ENCODE data around the gene VWA8.

VWA8 gene

GRCh38 chr13:41802684-41803444 lies 158.0 kb downstream of the VWA8 start:
- DNase-seq (ENCODE audit: low read depth, low spot score) = no peak

- DNase-seq (ENCODE audit: low read depth, low spot score) = no peak
These were observed 158.7 kb downstream of the VWA8 start for GRCh38 chr13:41802043-41802683.

DNA sequence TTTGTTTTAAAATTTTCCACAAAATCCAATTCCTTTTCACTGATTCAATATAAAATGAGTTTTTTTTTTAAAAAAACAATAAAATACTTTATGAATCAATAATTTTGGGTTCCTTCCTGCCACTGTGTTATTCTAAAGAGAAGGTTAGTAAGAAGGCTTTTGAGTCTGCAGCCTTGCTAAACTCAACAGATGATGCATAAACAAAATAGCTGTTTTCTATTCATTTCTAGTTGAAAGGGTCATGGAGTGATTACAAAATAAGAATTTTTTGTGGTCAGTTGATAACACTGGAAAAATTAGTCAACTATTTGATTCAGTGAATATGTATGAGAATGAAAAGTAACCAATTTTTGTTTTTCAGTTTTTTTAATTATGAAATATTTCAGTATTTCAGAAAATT lies 169.9 kb downstream of the VWA8 start:
- DNase-seq (ENCODE audit: low read depth, low spot score) = no peak

GRCh38 chr13:41788552-41788951 lies 172.4 kb downstream of the VWA8 start:
- DNase-seq (ENCODE audit: low read depth, low spot score) = no peak

GRCh38 chr13:41785402-41786172 lies 175.3 kb downstream of the VWA8 start:
- no peak for DNase-seq (ENCODE audit: low read depth, low spot score)

DNA sequence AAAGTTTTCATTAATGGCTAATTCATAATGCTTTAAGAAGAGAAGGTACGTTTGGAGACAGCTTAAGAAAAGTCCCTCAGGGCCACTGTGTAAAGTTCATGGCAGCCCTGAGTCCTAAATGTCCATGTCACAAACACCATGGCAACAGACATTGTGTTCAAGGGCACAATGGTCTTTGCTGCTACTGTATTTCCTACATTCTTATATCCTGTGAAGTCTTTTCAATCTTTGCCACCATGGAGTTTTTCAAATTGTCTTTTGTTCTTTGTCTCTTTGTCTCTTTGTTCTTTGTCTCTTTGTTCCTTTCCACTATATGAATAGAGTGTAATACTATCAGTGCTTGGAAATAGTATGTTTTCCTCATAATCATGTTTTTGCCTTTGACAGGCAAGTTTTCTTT lies 178.8 kb downstream of the VWA8 start:
- no peak for DNase-seq (ENCODE audit: low read depth, low spot score)

DNA sequence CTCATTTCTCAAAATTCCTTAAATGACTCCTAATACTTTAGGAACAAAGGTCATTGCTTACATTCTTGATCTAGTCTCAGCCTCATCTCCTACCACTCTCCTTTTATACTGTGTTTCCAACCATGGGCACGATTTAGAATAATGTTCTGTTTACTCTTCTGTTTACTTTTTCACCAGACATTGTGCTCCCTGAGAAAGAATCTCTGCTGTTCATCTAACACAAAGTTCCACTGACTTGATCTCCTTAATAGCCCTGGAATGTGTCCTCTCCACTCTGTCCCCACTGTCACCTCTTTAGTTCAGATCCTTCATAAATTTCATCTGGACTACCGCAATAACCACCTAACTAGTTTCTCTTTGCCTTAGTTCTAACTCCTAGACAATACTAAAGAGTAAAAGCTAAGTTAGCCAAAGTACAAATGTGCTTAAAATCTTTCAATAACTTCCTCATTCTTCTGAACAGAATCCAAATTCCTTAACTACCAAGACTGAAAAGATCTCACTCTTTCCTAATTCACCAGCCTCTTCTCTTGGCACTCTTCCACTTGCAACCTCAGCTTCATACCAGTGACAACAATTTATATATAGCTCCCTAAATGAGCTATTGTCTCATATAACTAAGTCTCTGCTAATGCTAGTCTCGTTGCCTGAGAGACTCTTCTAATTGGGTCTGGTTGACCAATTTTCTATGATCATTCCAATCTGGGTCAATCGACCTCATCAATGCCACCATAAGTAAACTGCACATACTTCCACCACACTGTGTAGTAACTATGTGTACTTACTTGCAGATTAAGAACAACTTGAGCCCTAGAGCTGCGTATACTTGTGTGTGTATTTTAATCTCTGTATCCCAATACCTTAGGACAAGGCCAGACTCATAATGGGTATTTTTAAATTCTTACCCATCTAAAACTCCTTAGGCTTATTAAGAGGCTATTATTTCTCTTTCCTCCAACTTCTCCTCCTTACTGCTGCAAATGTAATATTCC lies 179.9 kb downstream of the VWA8 start:
- DNase-seq (ENCODE audit: low read depth, low spot score) = no peak

- DNase-seq (ENCODE audit: low read depth, low spot score) = no peak
These were observed 185.7 kb downstream of the VWA8 start for GRCh38 chr13:41775251-41775650.

DNA sequence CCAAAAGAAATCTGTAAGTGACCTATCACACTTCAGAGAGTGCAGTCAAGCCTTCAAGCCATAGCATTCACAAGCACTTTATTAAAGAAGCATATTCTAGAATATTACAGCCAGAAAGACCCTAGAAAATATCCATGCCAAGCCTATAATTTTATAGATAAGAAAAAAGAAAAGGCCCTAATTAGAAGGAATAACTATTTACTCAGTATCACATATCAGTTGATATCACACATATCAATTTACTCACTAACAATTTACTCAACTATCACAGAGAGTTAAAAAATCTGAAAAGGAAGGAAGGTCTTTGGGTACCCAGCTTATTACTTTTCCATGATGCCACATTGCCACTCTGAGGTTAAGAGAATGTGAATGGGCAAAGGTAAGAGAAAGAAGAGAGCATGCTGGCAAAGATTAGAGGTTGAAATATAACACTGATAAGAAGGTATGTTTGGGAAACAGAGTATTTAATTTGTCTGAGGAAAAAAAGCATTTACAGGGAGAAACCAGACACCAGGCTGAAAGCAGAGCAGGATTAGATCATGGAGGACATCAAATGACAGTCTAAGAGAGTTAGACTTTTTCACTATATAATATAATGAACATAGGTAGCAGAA lies 186.2 kb downstream of the VWA8 start:
- no peak for DNase-seq (ENCODE audit: low read depth, low spot score)

GRCh38 chr13:41767801-41768200 lies 193.1 kb downstream of the VWA8 start:
- no peak for DNase-seq (ENCODE audit: low read depth, low spot score)

GRCh38 chr13:41766439-41766838 lies 194.5 kb downstream of the VWA8 start:
- no peak for DNase-seq (ENCODE audit: low read depth, low spot score)

DNA sequence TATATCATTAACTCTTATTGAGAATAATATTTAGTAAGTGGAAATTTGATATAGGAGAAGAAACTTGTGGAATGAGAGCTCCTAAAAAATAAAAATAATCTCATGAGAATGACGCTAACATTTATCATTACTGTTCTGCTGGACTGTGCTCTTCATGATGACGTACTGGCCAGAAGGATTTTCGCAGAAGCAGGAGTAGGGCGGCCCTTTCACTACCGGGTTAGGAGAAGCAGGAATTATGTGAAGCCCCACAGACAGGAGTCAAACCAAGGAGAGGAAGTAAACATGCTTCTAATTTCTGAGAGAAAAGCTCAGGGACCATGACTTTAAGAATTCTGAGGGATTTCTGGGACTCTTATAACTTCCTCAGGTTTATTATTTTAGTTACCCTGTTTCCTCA lies 195.1 kb downstream of the VWA8 start:
- no peak for DNase-seq (ENCODE audit: low read depth, low spot score)

DNA sequence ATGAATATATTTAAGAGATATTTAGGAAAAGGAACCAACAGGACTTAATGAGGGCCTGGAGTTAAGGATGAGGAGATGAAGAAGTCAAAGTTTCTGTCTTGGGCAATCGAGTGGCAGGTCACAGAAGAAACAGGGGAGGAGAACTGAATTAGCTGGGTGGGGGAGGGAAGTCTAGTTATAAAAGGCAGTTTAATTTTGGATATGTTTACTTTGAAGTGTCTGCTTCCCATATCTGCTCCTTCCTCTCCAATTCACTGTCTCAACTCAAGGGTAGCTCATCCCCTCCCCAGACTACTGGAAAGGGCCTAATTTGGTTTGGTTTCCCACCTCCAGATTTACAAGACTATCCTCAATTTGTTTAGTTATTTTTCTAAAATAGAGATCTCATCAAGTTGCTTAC lies 195.9 kb downstream of the VWA8 start:
- no peak for DNase-seq (ENCODE audit: low read depth, low spot score)

- no peak for DNase-seq (ENCODE audit: low read depth, low spot score)
These were observed 196.4 kb downstream of the VWA8 start for GRCh38 chr13:41764558-41764957.

DNA sequence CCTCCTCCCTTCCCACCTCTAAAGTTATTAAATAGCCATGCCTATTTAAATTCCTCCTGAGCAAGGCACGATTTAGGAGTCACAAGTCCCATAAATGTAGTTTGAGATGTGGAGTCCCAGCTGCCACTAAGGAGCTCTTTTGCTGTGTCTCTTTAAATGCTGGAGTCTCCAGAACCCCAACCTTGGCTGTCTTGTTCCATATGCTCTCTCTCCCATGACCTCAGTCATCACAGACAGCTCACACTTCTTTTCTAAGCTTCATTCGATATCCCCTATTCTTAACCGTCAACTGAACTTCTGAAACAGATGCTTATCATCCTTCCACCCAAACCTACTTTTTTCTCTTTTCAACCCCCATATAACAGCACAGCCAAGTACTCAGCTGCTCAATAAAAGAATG lies 197.1 kb downstream of the VWA8 start:
- no peak for DNase-seq (ENCODE audit: low read depth, low spot score)

DNA sequence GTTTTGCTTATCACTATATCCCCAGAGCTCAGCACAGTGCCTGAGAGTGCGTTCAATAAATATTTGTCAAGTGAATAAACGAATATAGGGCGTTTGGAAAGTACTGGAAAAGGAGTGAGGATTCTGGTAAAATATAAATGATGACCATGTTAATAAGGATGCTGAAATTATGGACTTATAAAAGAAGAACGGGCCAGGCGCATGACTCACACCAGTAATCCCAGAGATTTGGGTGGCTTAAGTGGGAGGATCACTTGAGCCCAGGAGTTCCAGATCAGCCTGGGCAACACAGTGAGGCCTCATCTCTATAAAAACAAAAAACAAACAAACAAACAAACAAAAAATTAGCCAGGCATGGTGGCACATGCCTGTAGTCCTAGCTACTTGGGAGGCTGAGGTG lies 198.1 kb downstream of the VWA8 start:
- no peak for DNase-seq (ENCODE audit: low read depth, low spot score)

DNA sequence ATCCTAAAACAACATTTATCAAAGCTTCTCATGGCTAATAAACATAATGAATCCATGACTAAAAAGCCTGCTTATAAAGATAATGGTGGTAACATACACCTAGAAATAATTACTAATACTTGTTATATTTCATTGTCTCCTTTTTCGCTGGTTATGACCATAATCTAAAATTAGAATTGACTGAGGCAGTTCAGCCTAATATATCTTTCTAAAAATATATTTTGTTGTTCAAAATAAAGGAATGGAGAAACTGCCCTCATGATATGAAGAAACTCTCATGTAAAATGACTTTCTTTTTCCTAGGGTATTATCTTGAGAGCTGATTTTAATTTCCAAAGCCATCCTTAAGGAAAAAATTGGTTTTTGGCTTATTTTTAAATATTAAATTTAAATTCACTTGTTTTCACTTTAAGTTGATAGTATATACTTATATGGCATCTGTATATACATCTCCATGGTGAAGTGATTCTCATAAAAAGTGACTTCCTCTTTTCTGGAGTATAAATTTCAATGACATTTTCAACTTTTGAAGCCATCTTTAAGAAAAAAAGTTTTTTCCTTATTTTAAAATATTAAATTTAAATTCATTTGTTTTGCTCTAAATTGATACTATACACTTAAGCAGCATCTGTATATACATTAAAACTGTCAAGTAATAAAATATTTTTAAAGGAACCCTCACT lies 204.6 kb downstream of the VWA8 start:
- no peak for DNase-seq (ENCODE audit: low read depth, low spot score)

DNA sequence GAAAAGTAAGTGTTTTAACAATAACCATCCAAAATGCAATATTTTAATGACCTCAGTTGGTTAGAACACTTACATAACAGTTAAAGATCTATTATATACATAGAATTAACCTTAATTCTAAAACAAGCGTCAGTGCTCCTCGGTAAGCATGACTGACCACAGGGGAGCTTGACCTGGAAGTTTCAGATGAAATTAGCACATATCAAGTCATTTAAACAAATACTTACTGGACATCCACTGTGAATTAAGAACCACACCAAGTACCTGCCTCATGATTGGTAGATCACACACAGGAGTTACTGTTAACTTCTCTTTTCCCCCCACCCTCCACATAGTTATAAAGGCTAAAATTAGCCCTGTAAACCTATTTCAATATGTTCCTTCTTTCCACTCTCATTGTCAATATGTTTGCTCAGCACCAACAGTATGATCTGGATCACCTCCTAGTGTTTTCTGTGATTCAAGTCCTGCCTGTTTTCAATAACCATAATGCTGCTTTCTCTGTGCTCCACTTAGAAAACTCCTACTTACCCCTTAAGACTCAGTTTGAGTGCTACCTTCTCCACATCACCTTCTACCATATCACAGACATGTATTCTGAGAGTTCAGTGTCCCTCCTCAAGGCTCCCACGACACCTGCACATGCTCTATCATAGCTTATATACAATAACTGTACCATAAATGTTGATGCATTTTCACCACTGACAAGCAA lies 209.0 kb downstream of the VWA8 start:
- no peak for DNase-seq (ENCODE audit: low read depth, low spot score)

GRCh38 chr13:41751277-41751676 lies 209.6 kb downstream of the VWA8 start:
- DNase-seq (ENCODE audit: low read depth, low spot score) = no peak

GRCh38 chr13:41746259-41746658 lies 214.7 kb downstream of the VWA8 start:
- DNase-seq (ENCODE audit: low read depth, low spot score) = no peak

Measured in activated naive CD8-positive, alpha-beta T cell treated with anti-CD3 and anti-CD28 coated beads, Interleukin-2, amount 50 U/mL, for 16 hours (primary cell).